H1 (cell line): ENCODE results near the gene LMBR1. TPM values are rescaled to one million over a fixed set of nuclear protein-coding genes. Genes with fewer than 3 reads are reported as not detected.
A peak's percentile ranks its signal among the peaks of the same experiment; 100 is the strongest.

Experiments
- CTCF ChIA-PET: fragments of 300-600 bp; sonication (Branson Sonifier 250); formaldehyde crosslinking; loops from one replicate; lab custom pipeline; 2021; ENCODE audit not compliant: partially characterized antibody; lab: Charles Lee
- POLR2A ChIA-PET: fragments of 300-600 bp; sonication (Branson Sonifier 250); formaldehyde crosslinking; loops from one replicate; lab custom pipeline; 2021; ENCODE audit warnings: inconsistent platforms; ENCODE audit not compliant: partially characterized antibody; lab: Charles Lee
- DNase-seq, 2 experiments: peaks; one replicate each; pipeline versions ENCODE4 v3.0.0 to v3.0.0-alpha.2; 2010 to 2022; ENCODE audit warnings: low spot score in 2 of 2, low read depth in 1 of 2, mixed read lengths in 1 of 2
- FAIRE-seq: peaks from 2 replicates; lab custom pipeline; 2011; peaks lifted over from hg19 to GRCh38; lab: Jason Lieb, UNC
- H2AFZ ChIP-seq: 2 replicates; pipeline ENCODE4 v1.8.1; 2012; ENCODE audit warnings: low read length, inconsistent platforms
- H2AK5ac ChIP-seq: 2 replicates; pipeline ENCODE4 v1.6.1; 2013; ENCODE audit warnings: low read depth, low read length
- H2BK120ac ChIP-seq: replicated peaks from 2 replicates; pipeline ENCODE3; 2013; ENCODE audit warnings: low read depth, low read length, inconsistent platforms
- H2BK12ac ChIP-seq: 2 replicates; pipeline ENCODE4 v1.6.1; 2013; ENCODE audit warnings: low read depth, low read length
- H2BK15ac ChIP-seq: 2 replicates; pipeline ENCODE4 v1.6.1; 2013; ENCODE audit warnings: low read length
- H2BK20ac ChIP-seq: 2 replicates; pipeline ENCODE4 v1.6.1; 2013; ENCODE audit warnings: low read length
- H2BK5ac ChIP-seq: 2 replicates; pipeline ENCODE4 v1.6.1; 2013; ENCODE audit warnings: low read depth, low read length
- H3K14ac ChIP-seq: 2 replicates; pipeline ENCODE4 v1.6.1; 2013; ENCODE audit warnings: inconsistent platforms; ENCODE audit not compliant: insufficient read length
- H3K18ac ChIP-seq: 2 replicates; pipeline ENCODE4 v1.6.1; 2013; ENCODE audit warnings: low read length; ENCODE audit errors: extremely low read depth
- H3K23ac ChIP-seq: 2 replicates; pipeline ENCODE4 v1.6.1; 2013; ENCODE audit warnings: inconsistent platforms; ENCODE audit not compliant: insufficient read length
- H3K23me2 ChIP-seq: 2 replicates; pipeline ENCODE4 v1.6.1; 2013; ENCODE audit warnings: low read depth, low read length
- H3K27ac ChIP-seq: 2 replicates; pipeline ENCODE4 v1.6.1; 2011; ENCODE audit warnings: low read depth, low read length, inconsistent platforms
- H3K27me3 ChIP-seq, 4 experiments: replicated peaks in 1 of 4; 1 replicate in 1 of 4; 2 replicates in 3 of 4; pipeline versions ENCODE4 v1.6.1 to v1.8.1; 2011 to 2013; ENCODE audit warnings: low read length in 3 of 4, mild to moderate bottlenecking in 3 of 4, inconsistent platforms in 2 of 4, mixed read lengths in 2 of 4, moderate library complexity in 1 of 4; ENCODE audit not compliant: control insufficient read depth in 3 of 4, insufficient read depth in 3 of 4; ENCODE audit errors: extremely low read depth in 1 of 4
- H3K36me3 ChIP-seq, 4 experiments: 2 replicates each; pipeline versions ENCODE4 v1.6.1 to v1.8.1; 2011 to 2013; ENCODE audit warnings: mild to moderate bottlenecking in 4 of 4, low read length in 3 of 4, moderate library complexity in 2 of 4, control low read depth in 1 of 4, inconsistent platforms in 1 of 4; ENCODE audit not compliant: insufficient read depth in 4 of 4, control insufficient read depth in 2 of 4
- H3K4ac ChIP-seq: replicated peaks from 2 replicates; pipeline ENCODE3; 2013; ENCODE audit warnings: low read length, low read depth, mixed read lengths, inconsistent platforms; ENCODE audit not compliant: insufficient read length
- H3K4me1 ChIP-seq, 4 experiments: replicated peaks in 1 of 4; 1 replicate in 1 of 4; 2 replicates in 3 of 4; pipeline versions ENCODE4 v1.6.1 to v1.8.1; 2011 to 2013; ENCODE audit warnings: low read length in 3 of 4, inconsistent platforms in 2 of 4, mixed read lengths in 1 of 4; ENCODE audit not compliant: insufficient read depth in 4 of 4, control insufficient read depth in 3 of 4
- H3K4me2 ChIP-seq, 2 experiments: 2 replicates each; pipeline versions ENCODE4 v1.6.1 to v1.8.1; 2011 to 2013; ENCODE audit warnings: low read depth in 2 of 2, low read length in 2 of 2, control low read depth in 1 of 2, inconsistent platforms in 1 of 2, mild to moderate bottlenecking in 1 of 2; ENCODE audit not compliant: insufficient read depth in 1 of 2
- H3K4me3 ChIP-seq, 4 experiments: fragments of 200-600, 300-600 bp in 1 of 4; sonication (generic), shearing (Covaris generic), sonication (Bioruptor Twin) in 1 of 4; 2 replicates each; pipeline versions ENCODE4 v1.5.1 to v1.8.1; 2011 to 2016; ENCODE audit warnings: low read length in 4 of 4, low read depth in 3 of 4, control low read depth in 2 of 4, inconsistent platforms in 2 of 4, mild to moderate bottlenecking in 2 of 4, mixed read lengths in 1 of 4, moderate library complexity in 1 of 4; ENCODE audit not compliant: insufficient read depth in 2 of 4; ENCODE audit errors: extremely low read depth in 1 of 4
- H3K56ac ChIP-seq: replicated peaks from 2 replicates; pipeline ENCODE3; 2013; ENCODE audit warnings: low read depth, mild to moderate bottlenecking, mixed read lengths, low read length, inconsistent platforms; ENCODE audit not compliant: insufficient read length
- H3K79me1 ChIP-seq: 2 replicates; pipeline ENCODE4 v1.6.1; 2013; ENCODE audit warnings: low read depth, low read length, control low read depth
- H3K79me2 ChIP-seq, 2 experiments: 2 replicates each; pipeline versions ENCODE4 v1.6.1 to v1.8.1; 2012 to 2013; ENCODE audit warnings: low read length in 2 of 2, mild to moderate bottlenecking in 2 of 2, inconsistent platforms in 1 of 2; ENCODE audit not compliant: insufficient read depth in 2 of 2, control insufficient read depth in 1 of 2
- H3K9ac ChIP-seq, 4 experiments: replicated peaks in 1 of 4; 1 replicate in 1 of 4; 2 replicates in 3 of 4; pipeline versions ENCODE4 v1.6.1 to v1.8.1; 2011 to 2013; ENCODE audit warnings: low read depth in 3 of 4, low read length in 3 of 4, control low read depth in 2 of 4, mild to moderate bottlenecking in 2 of 4, moderate library complexity in 2 of 4, inconsistent platforms in 1 of 4; ENCODE audit errors: extremely low read depth in 1 of 4
- H3K9me3 ChIP-seq, 2 experiments: 2 replicates each; pipeline versions ENCODE4 v1.6.1 to v1.8.1; 2012 to 2013; ENCODE audit warnings: mild to moderate bottlenecking in 2 of 2, moderate library complexity in 2 of 2, control low read depth in 1 of 2, inconsistent platforms in 1 of 2, low read depth in 1 of 2, low read length in 1 of 2, mixed read lengths in 1 of 2; ENCODE audit not compliant: insufficient read depth in 2 of 2
- H4K20me1 ChIP-seq, 2 experiments: replicated peaks in 1 of 2; 2 replicates each; pipeline versions ENCODE3 to v1.8.1; 2011 to 2013; ENCODE audit warnings: inconsistent platforms in 2 of 2, low read length in 2 of 2, mild to moderate bottlenecking in 1 of 2; ENCODE audit not compliant: insufficient read depth in 2 of 2, control insufficient read depth in 1 of 2
- H4K5ac ChIP-seq: 2 replicates; pipeline ENCODE4 v1.6.1; 2013; ENCODE audit warnings: low read length, low read depth, mixed read lengths, inconsistent platforms; ENCODE audit not compliant: insufficient read length
- H4K8ac ChIP-seq: 2 replicates; pipeline ENCODE4 v1.8.0; 2013; ENCODE audit warnings: mild to moderate bottlenecking, moderate library complexity, low read length, inconsistent platforms; ENCODE audit not compliant: insufficient read depth; ENCODE audit errors: extremely low read depth
- H4K91ac ChIP-seq: replicated peaks from 2 replicates; pipeline ENCODE3; 2013; ENCODE audit warnings: low read length, mixed read lengths, inconsistent platforms; ENCODE audit not compliant: insufficient read length
- CEBPB ChIP-seq: IDR thresholded peaks from 2 replicates; pipeline ENCODE4 v1.6.1; 2012; ENCODE audit warnings: low read depth, low read length
- SUZ12 ChIP-seq: fragments of 200-600 bp; sonication (generic); IDR thresholded peaks from 2 replicates; pipeline ENCODE4 v1.6.1; 2012; ENCODE audit warnings: mild to moderate bottlenecking, inconsistent platforms, low read length, moderate library complexity, mixed read lengths
- WGBS, 2 experiments: shearing (Covaris generic) in 1 of 2; methylation state at CpG; one replicate each; pipeline versions ENCODE4 v1.1.6 to v1.1.7; 2013 to 2015; ENCODE audit warnings: low lambda C conversion rate in 2 of 2, mixed read lengths in 2 of 2, inconsistent platforms in 1 of 2, low coverage in 1 of 2, missing lambda C conversion rate in 1 of 2; ENCODE audit not compliant: insufficient replicate concordance in 2 of 2, insufficient coverage in 1 of 2, insufficient read length in 1 of 2; ENCODE audit errors: extremely low coverage in 1 of 2, missing lambda C conversion rate in 1 of 2; 5-methylcytosine and 5-hydroxymethylcytosine counted together
- polyA plus RNA-seq, 7 experiments: library from polyadenylated mRNA; depleted of rRNA in 3 of 7; stranded (reverse) in 5 of 7; unstranded in 2 of 7; fragments of >200 nt in 5 of 7; fragments of 200-250 nt in 2 of 7; gene quantifications; 1 replicate in 5 of 7; 2 replicates in 1 of 7; 4 replicates in 1 of 7; pipeline versions ENCODE4 v1.2.1 to v1.2.3, GENCODE V29; 2011 to 2013; ENCODE audit warnings: missing spikeins in 2 of 7, mixed read lengths in 2 of 7
- total RNA-seq: library from RNA; stranded (reverse); fragmentation: NEBNext Ultra II Directional; extraction: Animal tissue kit (Norgen Biotek cat#: 25700); gene quantifications from 2 replicates; pipeline ENCODE4 v1.2.1, GENCODE V29; 2021

The LMBR1 gene
- total and polyA plus RNA-seq, 2 of the 8 experiments (the other 6 are each of a cell fraction or from before 2014, with no cell fraction given) = 15.1 to 70.4 TPM

- no peak overlapping the region for H3K9ac ChIP-seq
- H3K27ac ChIP-seq = no peak overlapping the region
- H3K18ac ChIP-seq = no peak overlapping the region
- peaks cover 0 to 3% (median 1%) of the 10 kb centered on the region in 4 experiments; a peak in 2 of 7 replicates for H3K4me1 ChIP-seq
- no peak overlapping the region for H4K5ac ChIP-seq
- no peak overlapping the region for H3K56ac ChIP-seq
- H3K27me3 ChIP-seq = no peaks in the 10 kb centered on the region
- H3K79me2 ChIP-seq = no peaks in the 10 kb centered on the region
- peak; percentile 88 for TF ChIP-seq CEBPB
- no peak for TF ChIP-seq SUZ12
- no peaks in the 10 kb centered on the region for H3K36me3 ChIP-seq
- H2AFZ ChIP-seq = no peak overlapping the region
- H2BK12ac ChIP-seq = no peak overlapping the region
- no peak overlapping the region for H3K23ac ChIP-seq
- 91% methylated on average over 6 of the region's 6 CpGs; no CpG with 5 or more reads in 1 of the 2 experiments for WGBS, 2 experiments
- H2AK5ac ChIP-seq = no peak overlapping the region
- H3K14ac ChIP-seq = no peak overlapping the region
- no peak overlapping the region for H3K4ac ChIP-seq
- CTCF ChIA-PET = interaction anchor here (1.0 to 1.2 kb wide), 4 partner anchors 95 to 162 kb away, joined by 3 to 5 read pairs (median 4); no protein-coding TSS in a partner anchor
- no peak overlapping the region for H2BK5ac ChIP-seq
- H3K79me1 ChIP-seq = no peaks in the 10 kb centered on the region
- no peak overlapping the region for H4K8ac ChIP-seq
- H4K91ac ChIP-seq = no peak overlapping the region
- no peaks in the 10 kb centered on the region for H3K23me2 ChIP-seq
- no peak overlapping the region for H3K4me3 ChIP-seq
- POLR2A ChIA-PET = interaction anchor here (1.3 kb wide), 1 partner anchor 23 kb away, joined by 3 read pairs; no protein-coding TSS in a partner anchor
- DNase-seq (no peak), FAIRE-seq (no peak)
- no peak overlapping the region for H2BK15ac ChIP-seq
- H3K4me2 ChIP-seq = no peak overlapping the region
- no peak overlapping the region for H2BK120ac ChIP-seq
- H3K9me3 ChIP-seq = no peaks in the 10 kb centered on the region
- H2BK20ac ChIP-seq = no peak overlapping the region
- H4K20me1 ChIP-seq = no peaks in the 10 kb centered on the region
These were observed 233.8 kb downstream of the LMBR1 start for GRCh38 chr7:156659203-156659602.
